ENCODE measurements around the gene POC1A.
A peak's percentile ranks its signal among the peaks of the same experiment; 100 is the strongest.

Gene POC1A

DNA sequence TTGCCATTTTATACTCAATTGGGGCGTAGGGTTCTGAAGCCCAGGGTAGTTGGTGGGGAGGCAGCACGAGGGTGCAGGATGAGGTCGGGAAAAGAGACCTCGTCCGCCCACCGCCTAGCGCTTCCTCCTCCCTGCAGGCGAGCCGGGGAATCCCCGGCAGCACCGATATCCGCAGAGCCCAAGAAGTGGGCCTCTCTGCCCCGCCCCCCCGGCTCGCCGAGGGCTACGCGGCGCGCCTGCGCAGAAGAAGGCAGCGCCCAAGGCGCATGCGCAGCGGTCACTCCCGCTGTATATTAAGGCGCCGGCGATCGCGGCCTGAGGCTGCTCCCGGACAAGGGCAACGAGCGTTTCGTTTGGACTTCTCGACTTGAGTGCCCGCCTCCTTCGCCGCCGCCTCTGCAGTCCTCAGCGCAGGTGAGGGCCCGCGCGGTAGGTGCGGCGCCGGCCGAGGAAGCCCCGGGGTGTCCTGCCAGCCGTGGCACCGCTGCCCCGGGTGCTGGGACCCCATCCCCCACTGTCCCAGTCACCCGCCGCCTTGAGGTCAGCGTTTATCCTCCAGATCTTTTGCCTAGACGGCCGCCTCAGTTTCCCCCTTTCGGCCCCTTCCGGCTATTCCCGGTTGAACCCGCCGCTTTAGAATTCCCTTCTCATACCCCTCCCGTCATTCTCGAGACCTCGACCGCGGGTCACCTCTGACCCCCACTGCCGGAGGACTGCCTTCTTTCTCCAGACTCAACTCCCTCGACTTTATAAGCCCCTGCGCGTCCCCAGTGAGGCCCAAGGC, 43.8 kb upstream of the POC1A start, which contains the start of gene ALAS1:
TSS of gene ALAS1 (plus strand) at position 319 of the 784 bp plus-strand sequence. CDS start 1,082 bp downstream, outside the sequence.
- TF ChIP-seq CTCF (IDR thresholded peaks at IDR 0.05; ENCODE audit: borderline replicate concordance, control extremely low read depth, extremely low read depth, insufficient read depth, missing control alignments), result no peak
- peak; percentile 99 for DNase-seq (ENCODE audit: low spot score)
- in situ Hi-C loops (cut with MboI; ENCODE audit: low sequenced_read_pairs, unreplicated experiment), result no loop called here

DNA sequence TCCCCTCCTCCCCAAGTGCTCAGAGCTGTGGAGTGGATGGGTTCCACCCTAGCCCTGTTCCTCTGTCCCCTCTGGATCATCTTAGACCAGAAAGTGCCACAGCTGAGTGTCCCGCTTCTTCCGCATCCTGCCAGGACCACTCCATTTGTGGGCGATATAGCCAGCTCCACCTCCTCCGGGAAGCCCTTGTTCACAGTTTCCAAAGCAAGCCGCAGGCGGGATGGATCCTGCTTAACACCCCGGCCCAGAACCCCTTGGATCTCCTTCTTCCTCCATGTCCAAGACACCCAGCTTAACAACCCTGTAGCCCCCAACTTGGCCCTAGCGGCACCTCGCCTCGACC, 43.2 kb upstream of the POC1A start:
- in situ Hi-C loops (cut with MboI; ENCODE audit: low sequenced_read_pairs, unreplicated experiment), result no loop called here
- no peak for DNase-seq (ENCODE audit: low spot score)
- TF ChIP-seq CTCF (IDR thresholded peaks at IDR 0.05; ENCODE audit: borderline replicate concordance, control extremely low read depth, extremely low read depth, insufficient read depth, missing control alignments), result no peak

DNA sequence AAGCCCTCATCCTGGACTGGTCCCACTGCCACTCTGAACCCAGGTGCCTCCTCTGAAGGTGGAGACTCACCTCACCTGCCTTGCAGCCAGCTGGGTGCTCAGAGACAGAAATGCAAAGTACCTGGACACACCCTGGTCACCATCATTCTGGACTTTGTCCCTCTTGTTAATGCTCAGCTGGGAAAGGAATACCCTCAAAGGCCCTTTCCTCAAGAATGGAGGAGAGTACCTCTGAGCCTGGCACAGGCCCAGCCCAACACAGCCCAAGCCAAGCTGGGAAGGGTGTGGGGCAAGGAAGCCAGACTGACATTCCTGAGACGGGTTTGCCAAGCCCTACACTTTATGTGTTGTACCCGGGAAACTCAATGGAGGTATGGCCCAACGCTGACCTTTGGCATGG, 42.8 kb upstream of the POC1A start:
- no peak for TF ChIP-seq CTCF (IDR thresholded peaks at IDR 0.05; ENCODE audit: borderline replicate concordance, control extremely low read depth, extremely low read depth, insufficient read depth, missing control alignments)
- no peak for DNase-seq (ENCODE audit: low spot score)
- in situ Hi-C loops (cut with MboI; ENCODE audit: low sequenced_read_pairs, unreplicated experiment), result no loop called here

DNA sequence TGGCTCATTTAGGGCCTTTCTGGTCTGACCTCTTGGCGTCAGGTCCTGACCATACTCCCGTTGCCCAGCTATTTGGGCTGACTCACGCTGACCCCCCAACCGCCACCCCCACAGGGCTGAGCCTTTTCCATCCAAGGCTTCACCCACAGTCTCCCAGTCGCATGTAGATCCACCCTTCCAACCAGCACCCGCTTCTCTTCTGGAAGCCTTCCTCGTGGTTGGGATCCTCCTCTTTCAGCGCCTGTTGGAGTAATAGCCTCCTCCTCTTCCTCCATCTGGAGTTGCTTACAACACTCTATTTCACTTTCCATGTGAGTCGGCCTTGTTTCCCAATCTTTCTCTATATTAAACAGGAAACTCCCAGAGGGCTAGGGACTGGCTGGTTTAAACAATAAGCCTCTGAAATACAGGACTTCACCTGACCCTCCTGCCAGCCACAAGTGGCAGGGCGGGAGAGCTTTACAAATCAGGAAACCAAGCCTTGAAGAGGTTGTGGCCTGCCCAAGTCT, 41.7 kb upstream of the POC1A start:
- TF ChIP-seq CTCF (IDR thresholded peaks at IDR 0.05; ENCODE audit: borderline replicate concordance, control extremely low read depth, extremely low read depth, insufficient read depth, missing control alignments), result no peak
- no peak for DNase-seq (ENCODE audit: low spot score)
- in situ Hi-C loops (cut with MboI; ENCODE audit: low sequenced_read_pairs, unreplicated experiment), result no loop called here

DNA sequence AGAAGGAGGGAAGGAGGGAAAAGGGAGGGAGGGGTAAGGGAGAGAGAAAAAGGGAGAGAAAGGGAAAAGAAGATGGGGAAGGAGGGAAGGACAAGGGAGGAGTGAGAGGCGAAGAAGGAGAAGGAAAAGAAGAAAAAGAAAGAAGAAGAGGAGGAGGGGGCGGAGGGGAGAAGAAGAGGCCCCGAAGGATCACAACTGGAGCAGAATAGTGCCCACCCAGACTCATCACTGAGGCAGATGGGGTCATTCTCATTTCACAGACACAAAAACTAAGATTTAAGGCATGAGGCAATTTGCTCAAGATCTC, 41.0 kb upstream of the POC1A start:
- in situ Hi-C loops (cut with MboI; ENCODE audit: low sequenced_read_pairs, unreplicated experiment), result no loop called here
- no peak for TF ChIP-seq CTCF (IDR thresholded peaks at IDR 0.05; ENCODE audit: borderline replicate concordance, control extremely low read depth, extremely low read depth, insufficient read depth, missing control alignments)
- DNase-seq (ENCODE audit: low spot score), result no peak

DNA sequence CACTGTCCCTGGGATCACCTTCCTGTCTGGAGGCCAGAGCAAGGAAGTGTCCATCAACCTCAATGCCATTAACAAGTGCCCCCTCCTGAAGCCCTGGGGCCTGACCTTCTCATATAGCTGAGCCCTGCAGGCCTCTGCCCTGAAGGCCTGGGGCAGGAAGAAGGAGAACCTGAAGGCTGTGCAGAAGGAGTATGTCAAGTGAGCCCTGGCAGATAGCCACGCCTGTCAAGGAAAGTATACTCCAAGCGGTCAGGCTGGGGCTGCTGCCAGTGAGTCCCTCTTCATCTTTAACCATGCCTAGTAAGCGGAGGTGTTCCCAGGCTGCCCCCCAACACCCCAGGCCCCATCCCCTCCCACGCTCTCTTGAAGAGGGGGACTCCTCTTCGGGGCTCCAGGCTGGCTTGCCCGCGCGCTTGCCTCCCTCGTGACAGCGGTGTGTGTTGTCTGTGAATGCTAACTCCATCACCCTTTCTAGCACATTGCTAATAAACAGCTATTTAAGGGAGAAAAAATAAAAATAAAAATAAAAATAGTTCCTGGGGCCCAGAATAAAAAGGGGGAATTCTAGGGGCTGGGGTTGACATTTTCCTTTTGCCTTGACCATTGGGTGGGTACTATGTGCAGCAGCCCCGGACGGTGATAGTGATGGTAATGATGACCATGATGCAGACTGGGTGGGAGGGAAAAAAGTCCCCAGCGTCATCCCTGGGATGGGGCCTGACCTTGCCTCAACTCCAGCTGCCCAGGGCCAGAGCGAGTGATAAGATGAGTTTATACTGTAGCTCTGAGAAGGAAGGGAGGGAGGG, 40.5 kb upstream of the POC1A start:
- no peak for DNase-seq (ENCODE audit: low spot score)
- in situ Hi-C loops (cut with MboI; ENCODE audit: low sequenced_read_pairs, unreplicated experiment), result no loop called here
- TF ChIP-seq CTCF (IDR thresholded peaks at IDR 0.05; ENCODE audit: borderline replicate concordance, control extremely low read depth, extremely low read depth, insufficient read depth, missing control alignments), result no peak
